Smooth muscle cell of the brain vasculature (primary cell): Measurements from ENCODE around the gene RPL28.

Source experiments
- DNase-seq: peaks from one replicate; pipeline ENCODE4 v3.0.0-alpha.2; 2012; ENCODE audit warnings: low read depth, low spot score

Gene RPL28

DNA sequence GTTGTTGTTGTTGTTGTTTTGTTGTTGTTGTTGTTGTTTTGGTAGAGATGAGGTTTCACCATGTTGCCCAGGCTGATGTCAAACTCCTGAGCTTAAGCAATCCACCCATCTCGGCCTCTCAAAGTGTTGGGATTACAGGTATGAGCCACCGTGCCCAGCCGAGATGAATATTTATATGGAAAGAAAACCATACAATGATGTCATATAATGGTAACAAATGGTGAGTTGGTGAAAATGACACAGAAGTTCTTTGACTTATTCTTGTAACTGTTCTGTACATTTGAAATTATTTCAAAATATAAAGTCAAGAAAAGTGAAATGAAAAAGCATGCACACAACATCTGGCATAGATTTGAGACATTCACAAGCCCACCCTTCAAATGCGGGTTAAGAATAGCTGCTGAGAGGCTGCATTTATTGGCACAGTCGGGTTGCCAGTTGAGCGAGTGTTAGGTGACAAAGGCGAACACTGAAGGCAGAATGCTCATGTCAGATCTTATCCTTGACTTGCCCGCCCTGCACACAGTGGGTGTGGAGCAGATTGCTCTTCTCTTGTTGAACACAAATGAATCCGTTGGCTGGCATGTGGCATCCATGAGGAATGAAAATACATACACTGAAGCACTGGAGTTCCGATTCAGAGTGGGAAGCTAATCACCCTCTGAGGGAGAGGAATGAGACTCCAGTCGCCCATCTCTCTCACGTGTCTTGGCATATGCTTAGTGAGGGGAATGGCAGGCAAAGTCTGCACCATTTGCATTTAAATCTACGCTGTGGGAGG lies 37.7 kb downstream of the RPL28 start:
- DNase-seq, result no peak

DNA sequence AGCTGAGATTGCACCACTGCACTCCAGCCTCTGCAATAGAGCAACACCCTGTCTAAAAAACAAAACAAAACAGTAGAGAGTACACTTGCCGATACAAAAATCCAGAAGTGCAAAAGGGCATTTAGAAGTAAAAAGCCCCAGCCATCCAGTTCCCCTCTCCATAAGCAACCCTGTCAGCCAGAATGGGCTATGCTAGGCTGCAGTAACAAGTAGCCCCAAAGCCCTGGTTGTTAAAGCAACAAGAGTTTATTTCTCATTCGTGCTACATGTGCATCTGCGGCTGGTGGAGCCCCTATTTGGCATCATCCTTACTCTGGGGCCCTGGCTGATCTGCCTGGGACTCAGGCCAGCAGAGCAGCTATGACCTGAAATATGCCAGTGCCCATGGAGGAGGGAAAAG lies 38.8 kb downstream of the RPL28 start:
- DNase-seq, result no peak

DNA sequence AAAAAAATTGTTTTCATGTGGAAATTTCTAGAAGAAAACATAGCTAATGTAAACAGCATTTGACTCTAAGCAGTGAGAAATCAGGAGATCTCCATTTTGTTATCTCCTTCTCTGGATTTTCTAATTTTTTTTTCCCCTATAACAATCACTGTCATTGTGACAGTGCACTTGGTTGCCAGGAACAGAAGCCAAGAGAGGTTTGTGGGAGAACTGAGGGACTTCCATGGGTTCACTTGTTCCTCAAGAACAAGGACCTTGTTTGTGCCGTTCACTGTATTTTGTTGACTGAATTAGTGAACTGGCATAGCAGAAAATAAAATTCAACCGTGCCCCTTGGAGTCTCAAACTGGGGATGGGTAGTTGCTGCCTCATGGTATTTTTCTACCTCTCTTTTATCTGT lies 40.3 kb downstream of the RPL28 start:
- no peak for DNase-seq

DNA sequence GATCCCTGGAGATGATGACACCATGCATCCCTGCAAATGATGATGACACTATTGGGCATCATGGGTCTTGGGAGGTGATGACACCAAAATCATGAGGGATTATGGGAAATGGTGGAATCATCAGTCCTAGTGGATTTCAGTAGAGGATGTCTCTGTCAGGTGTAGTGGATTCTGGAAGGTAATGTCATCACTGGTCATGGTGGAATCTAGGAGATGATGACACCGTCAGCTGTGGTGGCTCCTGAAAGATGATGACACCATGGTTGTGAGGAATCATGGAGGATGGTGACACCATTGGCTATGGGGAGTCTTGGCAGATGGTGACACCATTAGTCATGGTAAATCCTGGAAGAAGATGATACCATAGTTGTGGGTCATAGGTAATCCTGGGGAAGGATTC lies 45.5 kb downstream of the RPL28 start:
- no peak for DNase-seq

DNA sequence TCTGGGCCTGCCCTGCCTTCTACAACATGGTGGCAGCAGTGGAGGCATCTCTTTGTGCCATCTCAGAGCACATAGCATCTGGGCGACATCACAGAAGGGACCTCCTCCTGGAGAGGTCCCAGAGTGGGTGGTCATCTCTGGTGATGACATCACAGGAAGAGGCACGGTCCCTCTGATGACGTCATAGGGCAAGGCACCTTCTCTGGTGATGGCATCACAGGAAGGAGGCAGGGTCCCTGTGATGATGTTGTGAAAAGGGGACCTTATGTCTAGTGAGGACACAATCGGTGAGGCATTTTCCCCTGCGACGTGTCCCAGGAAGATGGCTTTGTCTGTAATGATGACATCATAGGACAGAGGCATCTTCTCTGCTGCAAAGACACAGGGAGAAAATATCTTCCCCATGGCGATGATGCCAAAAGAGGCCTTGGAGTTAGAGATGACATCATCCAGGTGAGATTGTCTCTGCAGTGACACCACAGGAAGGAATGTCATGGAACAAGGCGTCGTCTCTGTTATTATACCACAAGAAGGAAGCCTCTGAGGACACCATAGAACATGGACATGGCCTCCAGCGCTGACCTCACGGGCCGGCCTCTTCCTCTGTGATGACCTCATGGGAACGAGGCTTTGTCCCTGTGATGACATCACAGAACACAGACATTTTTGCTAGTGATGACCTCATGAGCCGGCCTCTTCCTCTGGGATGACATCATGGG lies 46.7 kb downstream of the RPL28 start:
- no peak for DNase-seq

DNA sequence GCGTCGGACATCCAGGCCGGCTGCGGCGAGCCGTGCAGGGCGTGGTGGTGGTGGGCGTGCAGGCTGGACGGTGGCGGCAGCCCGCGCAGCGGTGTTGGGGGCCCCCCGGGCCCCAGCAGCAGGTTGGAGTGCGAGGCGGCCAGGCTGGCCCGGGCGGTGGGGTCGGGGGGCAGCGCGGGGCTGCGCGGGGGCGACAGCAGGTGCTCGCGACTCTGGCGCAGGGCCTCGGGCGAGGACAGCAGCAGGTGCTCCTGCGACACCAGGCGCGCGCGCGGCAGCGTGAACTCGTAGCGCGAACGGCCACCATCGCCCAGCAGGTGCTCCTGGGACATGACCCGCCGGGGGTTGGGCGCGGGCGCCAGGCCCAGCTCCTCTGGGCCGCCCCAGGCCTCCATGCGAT lies 47.6 kb downstream of the RPL28 start:
- DNase-seq, result no peak

DNA sequence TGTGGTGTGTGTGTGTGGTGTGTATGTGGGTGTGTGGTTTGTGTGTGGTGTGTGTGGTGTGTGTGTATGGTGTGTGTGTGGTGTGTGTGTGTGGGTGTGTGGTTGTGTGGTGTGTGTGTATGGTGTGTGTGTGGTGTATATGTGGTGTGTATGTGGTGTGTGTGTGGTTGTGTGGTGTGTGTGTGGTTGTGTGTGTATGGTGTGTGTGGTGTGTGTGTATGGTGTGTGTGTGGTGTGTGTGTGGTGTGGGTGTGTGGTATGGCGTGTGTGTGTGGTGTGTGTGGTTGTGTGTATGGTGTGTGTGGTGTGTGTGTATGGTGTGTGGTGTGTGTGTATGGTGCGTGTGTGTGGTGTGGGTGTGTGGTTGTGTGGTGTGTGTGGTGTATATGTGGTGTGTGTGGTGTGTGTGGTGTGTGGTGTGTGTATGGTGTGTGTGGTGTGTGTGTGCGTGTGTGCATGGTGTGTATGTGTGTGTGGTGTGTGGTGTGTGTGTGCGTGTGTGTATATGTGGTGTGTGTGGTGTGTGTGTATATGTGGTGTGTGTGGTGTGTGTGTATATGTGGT lies 48.7 kb downstream of the RPL28 start:
- no peak for DNase-seq

DNA sequence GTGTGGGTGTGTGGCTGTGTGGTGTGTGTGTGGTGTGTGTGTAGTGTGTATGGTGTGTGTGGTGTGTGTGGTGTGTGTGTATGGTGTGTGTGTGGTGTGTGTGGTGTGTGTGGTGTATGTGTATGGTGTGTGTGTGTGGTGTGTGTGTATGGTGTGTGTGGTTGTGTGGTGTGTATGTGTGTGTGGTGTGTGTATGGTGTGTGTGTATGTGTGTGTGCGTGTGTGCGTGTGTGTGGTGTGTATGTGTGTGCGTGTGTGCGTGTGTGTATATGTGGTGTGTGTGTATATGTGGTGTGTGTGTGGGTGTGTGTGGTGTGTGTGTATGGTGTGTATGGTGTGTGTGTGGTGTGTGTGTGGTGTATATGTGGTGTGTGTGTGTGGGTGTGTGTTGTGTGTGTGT lies 49.3 kb downstream of the RPL28 start:
- no peak for DNase-seq

DNA sequence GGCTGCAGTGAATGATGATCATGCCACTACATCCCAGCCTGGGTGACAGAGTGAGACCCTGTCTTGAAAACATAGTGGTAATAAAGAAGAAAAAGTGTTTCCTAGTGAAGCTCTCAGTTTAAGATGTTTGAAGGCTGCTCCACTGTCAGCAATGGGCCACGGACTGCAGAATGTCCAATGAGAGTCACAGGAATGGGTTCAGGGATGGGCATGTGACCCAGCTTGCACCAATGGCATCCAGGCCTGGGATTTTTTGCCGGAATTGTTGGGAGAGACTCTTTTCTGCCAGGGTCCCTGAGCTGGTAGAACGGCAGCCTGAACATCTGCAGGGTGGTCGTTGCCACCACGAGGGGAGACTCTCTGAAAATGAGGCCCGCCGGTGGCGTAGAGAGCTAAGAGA lies 51.1 kb downstream of the RPL28 start:
- no peak for DNase-seq

DNA sequence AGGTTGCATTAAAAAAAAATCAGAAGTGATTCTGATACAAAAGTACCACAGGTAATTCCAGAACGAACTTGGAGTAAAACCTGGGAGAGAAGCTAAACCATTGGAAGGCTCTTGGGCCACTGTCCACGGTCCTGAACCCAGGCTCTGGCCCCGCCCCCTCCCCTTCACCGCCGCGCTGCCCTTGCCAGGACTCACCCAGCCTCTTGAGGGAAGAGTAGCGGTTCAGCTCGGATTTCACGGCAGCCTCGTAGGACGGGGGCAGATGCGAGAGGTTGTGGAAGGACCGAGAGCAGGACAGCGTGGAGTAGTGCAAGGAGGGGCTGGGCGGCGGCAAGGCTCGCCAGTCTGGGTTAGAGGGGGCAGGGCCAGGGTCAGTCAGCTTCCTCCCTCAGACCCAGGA lies 51.7 kb downstream of the RPL28 start:
- no peak for DNase-seq

DNA sequence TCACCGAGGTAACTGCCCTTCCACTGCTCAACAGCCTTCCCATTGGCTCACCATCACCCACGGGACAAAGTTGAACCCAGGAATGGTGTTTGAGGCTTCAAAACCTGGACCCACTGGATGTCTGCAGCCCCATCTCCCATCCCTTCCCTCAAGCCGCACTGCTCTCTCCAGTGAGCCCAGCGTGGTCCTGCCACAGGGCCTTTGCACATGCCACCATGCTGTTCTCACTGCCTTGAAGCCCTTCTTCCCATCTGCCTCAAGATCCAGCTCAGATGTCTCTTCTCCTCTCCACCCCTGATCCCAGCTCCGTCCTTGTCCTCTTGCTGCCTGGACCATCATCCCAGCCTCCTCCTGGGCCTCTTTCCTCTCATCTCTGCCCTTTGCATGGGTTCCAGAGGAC lies 53.3 kb downstream of the RPL28 start:
- no peak for DNase-seq

DNA sequence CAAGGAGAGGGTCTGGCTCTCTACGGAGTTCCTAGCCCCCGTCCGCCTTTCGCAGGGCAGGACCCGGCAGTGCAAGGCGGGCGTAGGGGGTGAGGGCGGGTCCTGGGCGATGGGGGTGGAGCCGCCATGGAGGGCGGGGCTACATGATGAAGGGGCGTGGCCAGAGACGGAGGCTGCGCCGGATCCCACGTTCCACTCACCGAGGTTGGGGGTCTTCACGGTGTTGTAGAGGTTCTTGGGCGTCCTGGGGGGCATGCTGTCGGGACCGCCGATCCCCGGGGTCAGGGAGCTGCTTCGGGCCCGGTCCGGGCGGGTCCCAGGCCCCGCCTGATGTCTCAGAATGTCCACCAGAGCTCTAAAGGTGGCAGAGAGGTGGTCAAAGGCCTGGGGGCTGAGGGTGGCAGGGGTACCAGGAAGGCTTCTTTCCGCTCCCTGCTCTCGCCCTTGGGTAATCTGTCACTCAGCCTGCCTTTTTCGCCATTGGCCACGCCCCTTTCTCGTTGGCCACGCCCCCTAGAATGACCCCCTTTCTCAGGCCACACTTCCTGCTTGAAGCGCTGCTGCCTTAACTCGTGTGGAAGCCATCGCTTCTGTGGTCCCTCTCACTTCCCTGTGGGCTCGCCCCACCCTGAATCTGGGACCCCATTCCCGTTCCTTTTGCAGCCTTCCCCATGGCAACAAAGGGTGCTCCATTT lies 54.8 kb downstream of the RPL28 start:
- no peak for DNase-seq

DNA sequence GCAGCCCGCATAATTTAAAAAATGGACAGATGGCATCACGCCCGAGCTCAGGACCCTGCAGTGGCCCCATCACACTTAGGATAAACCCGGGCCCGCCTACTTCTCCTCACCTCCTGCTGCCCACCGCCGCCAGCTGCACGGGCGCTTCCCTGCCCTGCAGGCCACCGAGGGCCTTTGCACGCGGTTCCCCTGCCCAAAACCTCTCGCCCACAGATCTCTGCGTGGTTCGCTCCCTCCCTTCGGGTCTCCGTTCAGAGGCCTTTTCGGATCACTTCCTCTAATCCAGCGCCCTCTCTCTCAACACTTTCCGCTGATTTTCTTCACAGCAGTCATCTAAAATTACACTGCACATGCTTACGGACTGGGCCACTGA lies 55.6 kb downstream of the RPL28 start:
- no peak for DNase-seq

DNA sequence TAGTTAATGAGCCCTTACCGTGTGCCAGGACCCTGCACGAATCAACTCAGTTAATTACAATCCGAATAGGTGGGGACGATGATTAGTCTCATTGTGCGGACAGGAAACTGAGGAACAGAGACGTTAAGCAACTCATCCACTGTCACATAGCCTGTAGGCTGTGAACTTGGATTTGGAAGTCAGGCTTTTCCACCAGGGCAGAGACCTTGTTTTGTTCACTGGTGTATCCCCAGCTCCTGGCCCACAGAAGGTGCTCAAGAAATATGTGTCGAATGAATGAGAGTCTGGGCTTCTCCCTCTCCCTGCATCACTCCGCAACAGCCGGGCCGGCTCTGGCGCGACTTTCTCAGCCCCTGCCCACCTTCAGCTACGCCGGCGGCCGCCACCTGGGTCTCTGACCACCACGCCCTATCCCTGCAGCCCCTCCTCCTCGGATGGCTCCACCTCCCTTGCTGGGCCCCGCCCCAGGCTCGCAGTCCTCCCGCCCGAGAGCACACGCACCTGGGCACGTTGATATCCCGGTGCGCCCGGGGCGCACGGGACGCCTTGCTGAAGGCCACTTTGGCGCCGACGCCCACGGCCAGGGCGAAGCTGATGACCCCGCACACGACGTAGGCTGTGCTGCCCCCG lies 56.1 kb downstream of the RPL28 start:
- DNase-seq, result no peak

DNA sequence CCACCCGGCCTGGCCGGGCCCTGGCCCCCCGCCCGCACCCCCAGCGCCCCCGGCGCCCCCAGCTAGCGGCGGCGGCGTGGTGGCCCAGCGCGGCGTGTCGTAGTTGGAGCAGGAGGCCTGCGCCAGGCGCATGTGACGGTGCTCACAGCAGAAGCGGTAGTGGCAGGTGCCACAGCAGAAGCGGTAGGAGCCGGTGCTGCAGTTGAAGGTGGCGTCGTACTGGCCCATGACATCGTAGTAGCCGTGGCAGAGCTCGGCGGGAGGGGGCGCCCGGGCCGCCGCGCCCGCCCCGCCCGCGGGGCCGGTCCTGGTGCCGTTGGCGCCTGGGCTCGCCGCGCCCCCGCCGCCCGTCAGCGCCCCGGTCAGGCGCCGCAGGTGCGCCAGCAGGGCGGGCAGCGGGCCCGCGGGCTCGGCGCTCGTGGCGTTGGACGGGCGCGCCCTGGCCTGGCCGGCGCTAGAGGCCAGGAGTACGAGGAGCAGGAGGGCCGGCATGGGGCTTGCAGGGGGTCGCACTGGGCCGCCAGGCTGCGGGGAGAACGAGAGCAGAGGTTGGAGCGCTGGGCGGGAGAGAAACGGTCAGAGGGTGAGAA lies 56.7 kb downstream of the RPL28 start:
- no peak for DNase-seq

DNA sequence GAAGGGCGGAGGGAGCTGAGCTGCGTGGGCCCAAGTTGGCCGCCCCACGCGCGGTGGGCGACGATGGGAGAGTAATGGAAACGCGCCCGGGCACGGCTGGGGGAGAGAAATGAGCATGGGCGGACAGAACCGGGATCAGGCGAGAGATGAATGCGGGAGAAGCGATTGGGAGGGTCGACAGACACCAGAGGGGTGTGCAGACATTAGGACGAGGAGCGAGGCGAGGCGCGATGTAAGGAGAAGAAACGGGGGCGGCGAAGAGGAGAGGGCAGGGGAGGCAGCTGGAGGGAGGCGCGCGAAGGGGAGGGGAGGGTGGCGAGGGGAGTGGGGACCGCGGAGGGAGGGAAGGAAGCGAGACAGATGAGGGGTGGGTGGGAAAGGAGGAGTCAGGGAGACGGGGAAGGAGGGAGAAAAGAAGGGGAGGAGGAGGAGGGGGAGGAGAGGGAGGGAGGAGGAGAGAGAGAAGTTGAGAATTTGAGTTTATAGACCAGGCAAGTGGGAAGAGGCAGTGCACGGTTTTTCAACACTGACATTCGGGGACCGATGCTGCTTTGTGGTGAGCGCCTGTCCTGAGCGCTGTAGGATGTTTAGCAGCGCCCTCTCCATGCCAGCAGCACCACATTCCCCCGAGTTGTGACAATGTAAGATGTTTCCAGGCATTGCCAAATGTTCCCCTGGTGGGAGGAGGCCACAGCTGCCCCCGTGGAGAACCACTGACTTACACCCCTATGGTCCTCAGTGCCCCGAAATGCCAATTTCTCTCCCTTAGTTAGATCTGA lies 57.5 kb downstream of the RPL28 start, which contains the start of gene SHISA7:
Gene SHISA7, minus strand, starts transcription at position 256 of the 779 bp plus-strand sequence. CDS start 437 bp downstream, outside the sequence.
- DNase-seq, result no peak

DNA sequence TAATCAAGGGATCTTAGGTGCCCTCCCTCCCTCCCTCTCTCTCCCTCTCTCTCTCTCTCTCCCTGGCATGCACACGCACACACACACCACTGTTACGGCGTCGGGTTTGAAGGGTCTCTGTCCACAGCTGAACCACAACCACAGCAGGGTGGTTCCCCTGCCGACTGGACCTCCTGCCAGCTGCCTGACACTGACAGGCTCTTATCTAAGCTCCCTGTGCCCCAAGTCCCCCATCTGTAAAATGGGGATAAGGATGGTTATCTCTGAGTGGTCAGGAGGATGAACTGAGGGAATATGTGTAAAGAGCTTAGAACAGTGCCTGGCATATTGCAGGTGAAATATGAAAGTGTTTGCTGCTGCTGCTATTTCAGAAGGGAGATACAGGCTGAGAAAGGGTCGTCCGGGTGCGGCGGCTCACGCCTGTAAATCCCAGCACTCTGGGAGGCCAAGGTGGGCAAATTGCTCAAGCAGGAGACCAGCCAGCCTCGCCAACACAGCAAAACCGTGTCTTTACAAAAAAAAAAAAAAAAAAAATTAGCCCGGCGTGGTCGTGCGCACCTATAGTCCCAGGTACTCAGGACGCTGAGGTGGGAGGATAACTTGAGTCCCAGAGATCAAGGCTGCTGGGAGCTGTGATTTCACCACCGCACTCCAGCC lies 58.2 kb downstream of the RPL28 start:
- no peak for DNase-seq

DNA sequence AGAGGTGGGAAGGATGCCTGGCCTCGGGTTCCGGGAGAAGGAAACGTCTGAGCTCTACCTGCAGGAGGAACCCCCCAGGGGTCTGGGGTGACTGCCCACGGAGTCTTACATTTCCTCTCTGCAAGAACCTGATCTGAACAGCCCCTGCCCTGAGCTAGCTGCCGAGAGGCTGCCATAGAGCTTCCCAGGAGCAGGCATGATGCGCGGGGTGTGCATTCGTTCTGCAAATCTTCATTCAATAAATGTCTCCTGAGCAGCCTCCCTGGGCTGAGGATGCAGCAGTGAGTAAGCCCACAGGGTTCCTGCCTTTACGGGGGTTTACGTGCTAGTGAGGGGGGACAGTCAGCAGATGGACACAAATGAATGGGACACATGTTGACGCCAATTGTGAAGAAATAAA lies 58.9 kb downstream of the RPL28 start:
- no peak for DNase-seq

DNA sequence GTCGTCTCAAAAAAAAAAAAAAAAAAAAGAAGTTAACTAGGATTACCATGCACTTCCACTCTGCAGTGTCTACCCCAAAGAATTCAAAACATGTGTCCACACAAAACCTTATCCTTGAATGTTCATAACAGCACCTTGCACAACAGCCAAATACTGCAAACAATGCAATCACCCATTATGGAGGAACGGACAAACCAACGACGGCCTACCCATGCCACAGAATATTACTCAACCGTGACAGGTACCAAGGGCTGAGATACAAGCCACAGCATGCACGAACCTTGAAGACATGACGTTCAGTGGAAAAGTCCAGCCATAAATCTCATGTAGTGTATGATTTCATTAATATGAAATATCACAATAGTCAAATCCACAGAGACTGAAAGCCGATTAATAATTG lies 60.3 kb downstream of the RPL28 start:
- no peak for DNase-seq
